Measurements from ENCODE around the gene RNF8. TPM values are rescaled to one million over a fixed set of nuclear protein-coding genes. Genes with fewer than 3 reads are reported as not detected.

The RNF8 gene
- polyA plus RNA-seq, 3 donors: 4.2 to 4.9 (median 4.7) TPM

DNA sequence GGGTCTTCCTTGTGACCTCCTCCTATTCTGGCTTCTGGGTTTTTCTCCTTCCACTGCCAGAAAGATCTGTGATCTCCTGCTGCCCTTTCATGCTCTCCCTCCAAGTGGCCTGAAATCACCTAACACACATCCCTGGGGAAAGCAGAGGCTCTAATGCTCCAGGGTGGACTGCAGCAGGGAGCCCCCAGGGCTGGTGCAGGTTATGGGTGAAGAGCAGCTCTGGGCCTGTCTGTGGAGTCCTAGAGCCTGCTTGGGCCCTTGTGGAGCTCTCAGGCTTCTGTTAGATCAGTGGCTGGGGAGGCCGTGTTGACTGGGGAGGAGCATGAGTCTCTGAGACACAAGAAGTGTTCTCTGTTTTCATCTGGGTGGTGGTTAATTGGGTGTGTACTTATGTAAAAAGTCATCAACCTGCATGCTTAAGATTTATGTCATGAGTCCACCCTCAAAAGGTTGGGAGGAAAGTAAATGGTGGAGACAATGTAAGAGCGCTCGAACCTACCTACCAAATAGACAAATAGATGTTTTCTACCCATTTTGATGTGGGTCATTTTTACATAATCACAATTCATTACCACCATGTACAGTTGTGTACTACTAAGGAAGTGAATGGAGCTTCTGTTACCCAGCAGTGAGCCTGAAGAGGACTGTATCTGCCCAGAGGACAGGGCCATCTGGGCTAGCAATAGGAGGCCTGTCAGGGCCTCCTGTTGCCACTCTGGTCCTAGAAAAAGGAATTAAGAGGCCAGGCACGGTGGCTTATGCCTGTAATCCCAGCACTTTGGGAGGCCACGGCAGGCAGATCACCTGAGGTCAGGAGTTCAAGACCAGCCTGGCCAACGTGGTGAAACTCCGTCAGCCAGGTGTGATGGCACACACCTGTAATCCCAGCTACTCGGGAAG is 32.0 kb upstream of the RNF8 start:
- Histone ChIP-seq H3K9ac (ENCODE audit: insufficient read depth, low read length, poor library complexity, severe bottlenecking) (no peak overlapping the region), H4K20me1 (ENCODE audit: insufficient read depth, low read length) (no peaks in the 10 kb centered on the region), H3K4me2 (replicated peaks; ENCODE audit: extremely low read depth, low read length, poor library complexity, severe bottlenecking) (no peak overlapping the region), H3K4me3 (replicated peaks in 1 of 3; ENCODE audit: low read depth in 2 of 3, low read length in 3 of 3) (no peak overlapping the region), H3K36me3 (replicated peaks in 1 of 2; ENCODE audit: control insufficient read depth in 1 of 2, insufficient read depth in 2 of 2, low read length in 2 of 2) (peaks cover 54 to 76% of the 10 kb centered on the region in 2 donors), H3K27ac (ENCODE audit: low read depth in 1 of 2, low read length in 2 of 2) (no peak overlapping the region), H3K9me3 (replicated peaks in 1 of 2; ENCODE audit: control insufficient read depth in 1 of 2, insufficient read depth in 1 of 2, low read length in 2 of 2) (no peaks in the 10 kb centered on the region), H3K4me1 (ENCODE audit: control insufficient read depth in 1 of 2, insufficient read depth in 2 of 2, low read length in 2 of 2) (no peaks in the 10 kb centered on the region), H3K27me3 (ENCODE audit: control insufficient read depth in 2 of 2, insufficient read depth in 2 of 2, low read length in 2 of 2) (no peaks in the 10 kb centered on the region), H3K79me2 (ENCODE audit: insufficient read depth, low read length) (no peaks in the 10 kb centered on the region), H2AFZ (ENCODE audit: insufficient read depth, low read depth, low read length, poor library complexity, severe bottlenecking) (no peak overlapping the region)
- TF ChIP-seq, protein P1, sequence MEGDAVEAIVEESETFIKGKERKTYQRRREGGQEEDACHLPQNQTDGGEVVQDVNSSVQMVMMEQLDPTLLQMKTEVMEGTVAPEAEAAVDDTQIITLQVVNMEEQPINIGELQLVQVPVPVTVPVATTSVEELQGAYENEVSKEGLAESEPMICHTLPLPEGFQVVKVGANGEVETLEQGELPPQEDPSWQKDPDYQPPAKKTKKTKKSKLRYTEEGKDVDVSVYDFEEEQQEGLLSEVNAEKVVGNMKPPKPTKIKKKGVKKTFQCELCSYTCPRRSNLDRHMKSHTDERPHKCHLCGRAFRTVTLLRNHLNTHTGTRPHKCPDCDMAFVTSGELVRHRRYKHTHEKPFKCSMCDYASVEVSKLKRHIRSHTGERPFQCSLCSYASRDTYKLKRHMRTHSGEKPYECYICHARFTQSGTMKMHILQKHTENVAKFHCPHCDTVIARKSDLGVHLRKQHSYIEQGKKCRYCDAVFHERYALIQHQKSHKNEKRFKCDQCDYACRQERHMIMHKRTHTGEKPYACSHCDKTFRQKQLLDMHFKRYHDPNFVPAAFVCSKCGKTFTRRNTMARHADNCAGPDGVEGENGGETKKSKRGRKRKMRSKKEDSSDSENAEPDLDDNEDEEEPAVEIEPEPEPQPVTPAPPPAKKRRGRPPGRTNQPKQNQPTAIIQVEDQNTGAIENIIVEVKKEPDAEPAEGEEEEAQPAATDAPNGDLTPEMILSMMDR (IDR thresholded peaks at IDR 0.05): no peak
- no peak for DNase-seq
- no peaks in the 10 kb centered on the region for H3K27me3 Mint-ChIP-seq (ENCODE audit: low read depth in 3 of 3)
- intact Hi-C loops (cut with micrococcal nuclease): loop anchor here in 1 of 2 donors (10.0 kb wide), 1 partner anchor 243 kb away; no protein-coding TSS in a partner anchor
- no peaks in the 10 kb centered on the region for H3K4me1 Mint-ChIP-seq
- WGBS (ENCODE audit: insufficient coverage): 93% methylated on average over 5 of the region's 8 CpGs
- peak overlapping the region in 4 of 7 donors; percentile 28 to 56 (median 44) for H3K27ac Mint-ChIP-seq
- no peaks in the 10 kb centered on the region for H3K9me3 Mint-ChIP-seq
- no peak overlapping the region for H3K4me3 Mint-ChIP-seq
- H3K36me3 Mint-ChIP-seq: peaks cover 20 to 25% of the 10 kb centered on the region in 2 donors

DNA sequence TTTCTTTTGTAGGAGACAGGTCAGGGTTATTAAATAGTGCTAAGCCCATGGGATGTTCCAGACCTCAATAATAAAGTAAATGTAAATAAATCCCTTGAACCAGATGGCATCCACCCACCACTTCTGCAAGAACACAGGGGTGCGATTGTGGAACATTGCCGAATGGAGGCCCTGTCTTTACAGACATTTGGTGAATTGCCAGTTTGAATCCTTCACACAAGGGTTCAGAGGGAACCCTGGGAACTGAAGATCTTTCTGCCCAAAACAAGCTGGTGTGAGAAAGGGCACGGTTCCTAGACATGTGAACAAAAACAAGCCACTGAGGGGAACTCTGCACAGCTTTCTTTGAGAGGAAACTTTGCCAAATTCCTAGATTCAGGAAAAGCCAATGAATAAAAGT is 30.2 kb upstream of the RNF8 start:
- Histone ChIP-seq H3K36me3 (replicated peaks in 1 of 2; ENCODE audit: control insufficient read depth in 1 of 2, insufficient read depth in 2 of 2, low read length in 2 of 2) (peaks cover 36 to 58% of the 10 kb centered on the region in 2 donors), H2AFZ (ENCODE audit: insufficient read depth, low read depth, low read length, poor library complexity, severe bottlenecking) (no peak overlapping the region), H3K4me2 (replicated peaks; ENCODE audit: extremely low read depth, low read length, poor library complexity, severe bottlenecking) (no peak overlapping the region), H3K4me1 (ENCODE audit: control insufficient read depth in 1 of 2, insufficient read depth in 2 of 2, low read length in 2 of 2) (no peaks in the 10 kb centered on the region), H3K27ac (ENCODE audit: low read depth in 1 of 2, low read length in 2 of 2) (no peak overlapping the region), H3K9ac (ENCODE audit: insufficient read depth, low read length, poor library complexity, severe bottlenecking) (no peak overlapping the region), H3K9me3 (replicated peaks in 1 of 2; ENCODE audit: control insufficient read depth in 1 of 2, insufficient read depth in 1 of 2, low read length in 2 of 2) (no peaks in the 10 kb centered on the region), H3K79me2 (ENCODE audit: insufficient read depth, low read length) (no peaks in the 10 kb centered on the region), H4K20me1 (ENCODE audit: insufficient read depth, low read length) (no peaks in the 10 kb centered on the region), H3K4me3 (replicated peaks in 1 of 3; ENCODE audit: low read depth in 2 of 3, low read length in 3 of 3) (no peak overlapping the region), H3K27me3 (ENCODE audit: control insufficient read depth in 2 of 2, insufficient read depth in 2 of 2, low read length in 2 of 2) (no peaks in the 10 kb centered on the region)
- Mint-ChIP-seq H3K27me3 (ENCODE audit: low read depth in 3 of 3) (no peaks in the 10 kb centered on the region), H3K4me3 (no peak overlapping the region), H3K4me1 (no peaks in the 10 kb centered on the region), H3K9me3 (no peaks in the 10 kb centered on the region), H3K27ac (peak overlapping the region in 1 of 7 donors; percentile 40), H3K36me3 (peaks cover 25 to 31% of the 10 kb centered on the region in 2 donors)
- WGBS (ENCODE audit: insufficient coverage): 82% methylated on average over 3 of the region's 3 CpGs
- no peak for DNase-seq
- TF ChIP-seq, protein P1 (IDR thresholded peaks at IDR 0.05): no peak
- intact Hi-C loops (cut with micrococcal nuclease): loop anchor here in 1 of 2 donors (10.0 kb wide), 1 partner anchor 241 kb away; no protein-coding TSS in a partner anchor

All from CD14-positive monocyte (primary cell).